SH-SY5Y (cell line): ENCODE data around the gene RASGRF1.

Experiments used
- GATA2 ChIP-seq: IDR thresholded peaks from 2 replicates; pipeline ENCODE4 v1.6.1; 2011; ENCODE audit warnings: mild to moderate bottlenecking, low read depth, low read length
- GATA3 ChIP-seq: IDR thresholded peaks from 2 replicates; pipeline ENCODE4 v1.6.1; 2011; ENCODE audit warnings: low read depth, mild to moderate bottlenecking, low read length, moderate library complexity

DNA sequence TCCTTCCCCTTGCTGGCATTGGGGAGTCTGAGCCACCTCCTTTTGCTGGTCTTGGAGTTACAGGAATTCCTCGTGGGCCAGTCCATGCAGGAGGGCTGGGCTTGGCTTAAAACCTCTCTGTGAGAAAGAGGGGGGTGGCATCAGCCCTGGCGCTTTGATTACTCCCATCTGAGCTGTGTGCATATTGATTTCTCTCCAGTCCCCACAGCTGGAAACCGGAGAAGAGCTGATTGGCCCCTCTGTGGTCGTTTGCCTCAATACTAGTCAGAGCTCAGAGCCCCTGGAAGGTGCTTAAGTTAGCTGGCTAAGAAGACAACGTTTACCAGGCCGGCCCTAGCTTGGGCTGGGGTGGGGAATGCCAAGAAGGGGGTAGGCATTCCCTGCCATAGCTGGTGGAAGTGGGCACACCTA is 4.0 kb upstream of the RASGRF1 start:
- TF ChIP-seq GATA2, result no peak
- no peak for TF ChIP-seq GATA3
